HepG2 (cell line): ENCODE data around the gene TMEM129. TPM values are rescaled to one million over a fixed set of nuclear protein-coding genes. Genes with fewer than 3 reads are reported as not detected.

Experiments used
- ATAD3A ChIP-seq: sonication (generic); formaldehyde crosslinking; IDR thresholded peaks from 2 replicates; pipeline ENCODE4 v1.4.0; 2020; ENCODE audit warnings: missing genetic modification reagents
- BCLAF1 ChIP-seq: fragments of 450-650 bp; IDR thresholded peaks from 2 replicates; pipeline ENCODE4 v1.6.1; 2017; ENCODE audit warnings: mild to moderate bottlenecking
- DDIT3 ChIP-seq: sonication (generic); formaldehyde crosslinking; IDR thresholded peaks from 2 replicates; pipeline ENCODE4 v1.4.0; 2020; ENCODE audit warnings: mild to moderate bottlenecking, missing genetic modification reagents
- MXI1 ChIP-seq: IDR thresholded peaks from 3 replicates; pipeline ENCODE4 v1.6.1; 2012; ENCODE audit warnings: low read depth, low read length, inconsistent platforms, borderline replicate concordance
- NCOA2 ChIP-seq: sonication (generic); formaldehyde crosslinking; IDR thresholded peaks from 2 replicates; pipeline ENCODE4 v1.8.0; 2022; ENCODE audit warnings: inconsistent platforms
- PRDM4 ChIP-seq: sonication (generic); formaldehyde crosslinking; IDR thresholded peaks from 2 replicates; pipeline ENCODE4 v1.9.0; 2021; ENCODE audit warnings: missing genetic modification reagents, borderline replicate concordance
- PTBP1 ChIP-seq: fragments of 200-400 bp; formaldehyde crosslinking; IDR thresholded peaks from 2 replicates; pipeline ENCODE4 v1.6.1; 2018; ENCODE audit warnings: low read length, low read depth; ENCODE audit not compliant: poor library complexity, severe bottlenecking
- RBFOX2 ChIP-seq: fragments of 200-400 bp; formaldehyde crosslinking; IDR thresholded peaks from 2 replicates; pipeline ENCODE4 v1.6.1; 2017; ENCODE audit warnings: low read depth, mild to moderate bottlenecking, low read length
- SP5 ChIP-seq: IDR thresholded peaks from 2 replicates; pipeline ENCODE4 v1.6.1; 2016; ENCODE audit warnings: low read depth, borderline replicate concordance
- ZKSCAN1 ChIP-seq: fragments of 150-350 bp; IDR thresholded peaks from 2 replicates; pipeline ENCODE4 v1.6.1; 2014; ENCODE audit warnings: low read length
- ZMYM4 ChIP-seq: sonication (generic); formaldehyde crosslinking; IDR thresholded peaks from 2 replicates; pipeline ENCODE4 v1.8.1; 2023; ENCODE audit warnings: mild to moderate bottlenecking, missing genetic modification reagents
- ZNF160 ChIP-seq: sonication (generic); formaldehyde crosslinking; IDR thresholded peaks from 2 replicates; pipeline ENCODE4 v1.8.0; 2022; ENCODE audit warnings: mild to moderate bottlenecking, inconsistent platforms, missing genetic modification reagents
- ZNF18 ChIP-seq: sonication (generic); formaldehyde crosslinking; IDR thresholded peaks from 2 replicates; pipeline ENCODE4 v1.8.0; 2022; ENCODE audit warnings: mild to moderate bottlenecking, missing genetic modification reagents; ENCODE audit not compliant: insufficient replicate concordance
- ZNF234 ChIP-seq: sonication (generic); formaldehyde crosslinking; conservative IDR thresholded peaks from 2 replicates; pipeline ENCODE4 v1.5.1; 2020; ENCODE audit warnings: mild to moderate bottlenecking, missing genetic modification reagents
- ZNF329 ChIP-seq: sonication (generic); formaldehyde crosslinking; IDR thresholded peaks from 2 replicates; pipeline ENCODE4 v1.9.0; 2021; ENCODE audit warnings: low read depth, mild to moderate bottlenecking, missing genetic modification reagents
- ZNF543 ChIP-seq: sonication (generic); formaldehyde crosslinking; IDR thresholded peaks from 2 replicates; pipeline ENCODE4 v1.4.0; 2020; ENCODE audit warnings: mild to moderate bottlenecking, missing genetic modification reagents
- ZNF597 ChIP-seq: sonication (generic); formaldehyde crosslinking; IDR thresholded peaks from 2 replicates; pipeline ENCODE4 v1.5.0; 2020; ENCODE audit warnings: missing genetic modification reagents
- ZNF639 ChIP-seq: conservative IDR thresholded peaks from 2 replicates; pipeline ENCODE4 v1.6.1; 2018; ENCODE audit warnings: missing genetic modification reagents
- ZNF790 ChIP-seq: sonication (generic); formaldehyde crosslinking; IDR thresholded peaks from 2 replicates; pipeline ENCODE4 v1.8.0; 2022; ENCODE audit warnings: missing genetic modification reagents, mild to moderate bottlenecking, borderline replicate concordance
- polyA plus RNA-seq, 8 experiments: library from polyadenylated mRNA; depleted of rRNA in 3 of 8; stranded (reverse) in 7 of 8; unstranded in 1 of 8; fragments of >200 nt; fragmentation: Illumina TruSeq in 4 of 8; extraction: Trizol in 4 of 8; gene quantifications; 2 replicates each; pipeline versions ENCODE4 v1.2.1 to v1.2.3, GENCODE V29; 2011 to 2016; ENCODE audit warnings: low read depth in 4 of 8, missing spikeins in 1 of 8, mixed read lengths in 1 of 8; ENCODE audit not compliant: insufficient read depth in 1 of 8
- total RNA-seq, 5 experiments: library from RNA; depleted of rRNA; stranded (reverse); fragments of >200 nt; fragmentation: Illumina TruSeq; extraction: Trizol; gene quantifications; 2 replicates each; pipeline ENCODE4 v1.2.3, GENCODE V29; 2016; ENCODE audit warnings: low read depth in 1 of 5

The TMEM129 gene
- total and polyA plus RNA-seq, 2 of the 13 experiments (the other 11 are each of a cell fraction or from before 2014, with no cell fraction given) = 19.0 to 25.8 TPM

- no peak for TF ChIP-seq BCLAF1
- no peak for TF ChIP-seq ZMYM4 (CRISPR knock-in tag)
- no peak for TF ChIP-seq ZNF543
- TF ChIP-seq NCOA2 (CRISPR knock-in tag) = no peak
- TF ChIP-seq MXI1 = no peak
- TF ChIP-seq PRDM4 (CRISPR knock-in tag) = no peak
- TF ChIP-seq ZNF597 (CRISPR knock-in tag) = no peak
- TF ChIP-seq PTBP1 = no peak
- peak; percentile 75 for TF ChIP-seq SP5
- no peak for TF ChIP-seq ZKSCAN1
- peak; percentile 50; the same call in 1 of the 2 replicates for TF ChIP-seq RBFOX2
- no peak for TF ChIP-seq ZNF790 (CRISPR knock-in tag)
- TF ChIP-seq ZNF18 = peak; percentile 5
- TF ChIP-seq ZNF160 (CRISPR knock-in tag) = no peak
- TF ChIP-seq DDIT3 (CRISPR knock-in tag) = no peak
- no peak for TF ChIP-seq ZNF234 (CRISPR knock-in tag)
- no peak for TF ChIP-seq ZNF639 (CRISPR knock-in tag)
- no peak for TF ChIP-seq ATAD3A (CRISPR knock-in tag)
- TF ChIP-seq ZNF329 (CRISPR knock-in tag) = no peak
These were observed 46.1 kb upstream of the TMEM129 start (continued) for GRCh38 chr4:1767061-1767769.
